ENCODE results near the gene GH1.
"Not testable (repeated sequence)": the region's sequence is repeated elsewhere in the genome, so short reads cannot be mapped to it uniquely, and the experiment has no call there.

GH1 gene

GRCh38 chr17:63928172-63928666 is 9.6 kb upstream of the GH1 start:
- peaks cover 0 to 27% (median 25%) of the 10 kb centered on the region in 4 experiments for H3K4me1 ChIP-seq (ENCODE audit: control extremely low read depth in 1 of 4, control insufficient read depth in 4 of 4, insufficient read depth in 4 of 4, low read length in 3 of 4)
- no peak overlapping the region for H3K27ac ChIP-seq (ENCODE audit: insufficient read depth in 1 of 2, low read depth in 1 of 2, low read length in 2 of 2, poor library complexity in 1 of 2, severe bottlenecking in 2 of 2)
- no peak overlapping the region for H3K4me3 ChIP-seq (ENCODE audit: control insufficient read depth in 1 of 7, extremely low read depth in 1 of 7, insufficient read depth in 4 of 7, low read depth in 2 of 7, low read length in 6 of 7)
- DNase-seq = no peak
- no peaks in the 10 kb centered on the region for H3K9me3 ChIP-seq (ENCODE audit: control extremely low read depth in 1 of 5, control insufficient read depth in 4 of 5, insufficient read depth in 2 of 5, low read depth in 1 of 5, low read length in 4 of 5)
- H3K27me3 ChIP-seq (replicated peaks in 2 of 5; ENCODE audit: control insufficient read depth in 4 of 5, insufficient read depth in 5 of 5, low read length in 4 of 5) = no peaks in the 10 kb centered on the region
- 82% methylated on average over 8 of the region's 10 CpGs for whole genome bisulfite sequencing (ENCODE audit: insufficient coverage)
- peaks cover 2 to 28% (median 13%) of the 10 kb centered on the region in 4 experiments for H3K36me3 ChIP-seq (ENCODE audit: control insufficient read depth in 4 of 4, insufficient read depth in 4 of 4, low read length in 3 of 4)
- ChIA-PET CTCF (interaction anchor here (0.7 to 7.3 kb wide), 8 partner anchors 8 to 205 kb away, joined by 3 to 63 read pairs (median 4); partner anchors contain the start of gene GH1), POLR2A (no interaction called here)

GRCh38 chr17:63927464-63928171 is 9.0 kb upstream of the GH1 start:
- WGBS (ENCODE audit: insufficient coverage) = 82% methylated on average over 7 of the region's 8 CpGs
- no peak for DNase-seq
- ChIA-PET CTCF (interaction anchor here (0.7 to 7.3 kb wide), 8 partner anchors 8 to 206 kb away, joined by 3 to 63 read pairs (median 4); partner anchors contain the start of gene GH1), POLR2A (no interaction called here)
- H3K4me3 ChIP-seq (ENCODE audit: control insufficient read depth in 1 of 7, extremely low read depth in 1 of 7, insufficient read depth in 4 of 7, low read depth in 2 of 7, low read length in 6 of 7) = no peak overlapping the region
- peaks cover 2 to 28% (median 13%) of the 10 kb centered on the region in 4 experiments for H3K36me3 ChIP-seq (ENCODE audit: control insufficient read depth in 4 of 4, insufficient read depth in 4 of 4, low read length in 3 of 4)
- peaks cover 0 to 21% (median 20%) of the 10 kb centered on the region in 4 experiments for H3K4me1 ChIP-seq (ENCODE audit: control extremely low read depth in 1 of 4, control insufficient read depth in 4 of 4, insufficient read depth in 4 of 4, low read length in 3 of 4)
- no peak overlapping the region for H3K27ac ChIP-seq (ENCODE audit: insufficient read depth in 1 of 2, low read depth in 1 of 2, low read length in 2 of 2, poor library complexity in 1 of 2, severe bottlenecking in 2 of 2)
- no peaks in the 10 kb centered on the region for H3K9me3 ChIP-seq (ENCODE audit: control extremely low read depth in 1 of 5, control insufficient read depth in 4 of 5, insufficient read depth in 2 of 5, low read depth in 1 of 5, low read length in 4 of 5)
- no peaks in the 10 kb centered on the region for H3K27me3 ChIP-seq (replicated peaks in 2 of 5; ENCODE audit: control insufficient read depth in 4 of 5, insufficient read depth in 5 of 5, low read length in 4 of 5)

GRCh38 chr17:63926164-63926563 is 7.5 kb upstream of the GH1 start:
- CTCF ChIA-PET = interaction anchor here (1.8 kb wide), 1 partner anchor 64 kb away, joined by 8 read pairs; no protein-coding TSS in a partner anchor
- DNase-seq = no peak
- no peak overlapping the region for H3K27ac ChIP-seq (ENCODE audit: insufficient read depth in 1 of 2, low read depth in 1 of 2, low read length in 2 of 2, poor library complexity in 1 of 2, severe bottlenecking in 2 of 2)
- no peaks in the 10 kb centered on the region for H3K27me3 ChIP-seq (replicated peaks in 2 of 5; ENCODE audit: control insufficient read depth in 4 of 5, insufficient read depth in 5 of 5, low read length in 4 of 5)
- 100% methylated on average over 1 of the region's 2 CpGs for WGBS (ENCODE audit: insufficient coverage)
- POLR2A ChIA-PET = no interaction called here
- peaks cover 0 to 7% (median 5%) of the 10 kb centered on the region in 4 experiments for H3K4me1 ChIP-seq (ENCODE audit: control extremely low read depth in 1 of 4, control insufficient read depth in 4 of 4, insufficient read depth in 4 of 4, low read length in 3 of 4)
- no peak overlapping the region for H3K4me3 ChIP-seq (ENCODE audit: control insufficient read depth in 1 of 7, extremely low read depth in 1 of 7, insufficient read depth in 4 of 7, low read depth in 2 of 7, low read length in 6 of 7)
- peaks cover 2 to 28% (median 13%) of the 10 kb centered on the region in 4 experiments for H3K36me3 ChIP-seq (ENCODE audit: control insufficient read depth in 4 of 4, insufficient read depth in 4 of 4, low read length in 3 of 4)
- H3K9me3 ChIP-seq (ENCODE audit: control extremely low read depth in 1 of 5, control insufficient read depth in 4 of 5, insufficient read depth in 2 of 5, low read depth in 1 of 5, low read length in 4 of 5) = no peaks in the 10 kb centered on the region

- Histone ChIP-seq H3K4me3 (ENCODE audit: control insufficient read depth in 1 of 7, extremely low read depth in 1 of 7, insufficient read depth in 4 of 7, low read depth in 2 of 7, low read length in 6 of 7) (no peak overlapping the region), H3K9me3 (ENCODE audit: control extremely low read depth in 1 of 5, control insufficient read depth in 4 of 5, insufficient read depth in 2 of 5, low read depth in 1 of 5, low read length in 4 of 5) (no peaks in the 10 kb centered on the region), H3K27ac (ENCODE audit: insufficient read depth in 1 of 2, low read depth in 1 of 2, low read length in 2 of 2, poor library complexity in 1 of 2, severe bottlenecking in 2 of 2) (no peak overlapping the region), H3K36me3 (ENCODE audit: control insufficient read depth in 4 of 4, insufficient read depth in 4 of 4, low read length in 3 of 4) (peaks cover 2 to 28% (median 13%) of the 10 kb centered on the region in 4 experiments), H3K4me1 (ENCODE audit: control extremely low read depth in 1 of 4, control insufficient read depth in 4 of 4, insufficient read depth in 4 of 4, low read length in 3 of 4) (peaks cover 0 to 2% (median under 1%) of the 10 kb centered on the region in 4 experiments), H3K27me3 (replicated peaks in 2 of 5; ENCODE audit: control insufficient read depth in 4 of 5, insufficient read depth in 5 of 5, low read length in 4 of 5) (no peaks in the 10 kb centered on the region)
- WGBS (ENCODE audit: insufficient coverage) = 38% methylated on average over 2 of the region's 5 CpGs
- DNase-seq = peak in 2 of 3 donors; percentile 24 to 30
- CTCF ChIA-PET = interaction anchor here (1.8 to 2.0 kb wide), 2 partner anchors 65 to 103 kb away, joined by 5 to 8 read pairs; no protein-coding TSS in a partner anchor
- POLR2A ChIA-PET = no interaction called here
Observed at GRCh38 chr17:63925615-63926014, 7.0 kb upstream of the GH1 start.

GRCh38 chr17:63922402-63922801 is 3.8 kb upstream of the GH1 start:
- WGBS (ENCODE audit: insufficient coverage) = 84% methylated on average over 5 of the region's 9 CpGs
- H3K36me3 ChIP-seq (ENCODE audit: control insufficient read depth in 4 of 4, insufficient read depth in 4 of 4, low read length in 3 of 4); H3K4me3 ChIP-seq (ENCODE audit: control insufficient read depth in 1 of 7, extremely low read depth in 1 of 7, insufficient read depth in 4 of 7, low read depth in 2 of 7, low read length in 6 of 7); H3K27me3 ChIP-seq (replicated peaks in 2 of 5; ENCODE audit: control insufficient read depth in 4 of 5, insufficient read depth in 5 of 5, low read length in 4 of 5); POLR2A ChIA-PET; H3K4me1 ChIP-seq (ENCODE audit: control extremely low read depth in 1 of 4, control insufficient read depth in 4 of 4, insufficient read depth in 4 of 4, low read length in 3 of 4); DNase-seq; H3K9me3 ChIP-seq (ENCODE audit: control extremely low read depth in 1 of 5, control insufficient read depth in 4 of 5, insufficient read depth in 2 of 5, low read depth in 1 of 5, low read length in 4 of 5); H3K27ac ChIP-seq (ENCODE audit: insufficient read depth in 1 of 2, low read depth in 1 of 2, low read length in 2 of 2, poor library complexity in 1 of 2, severe bottlenecking in 2 of 2): not testable (repeated sequence)
- CTCF ChIA-PET = interaction anchor here (1.0 to 5.8 kb wide), 7 partner anchors 9 to 102 kb away, joined by 3 to 63 read pairs (median 4); partner anchors contain the start of genes CD79B, CSHL1 and ICAM2

- H3K4me1 ChIP-seq (ENCODE audit: control extremely low read depth in 1 of 4, control insufficient read depth in 4 of 4, insufficient read depth in 4 of 4, low read length in 3 of 4); H3K9me3 ChIP-seq (ENCODE audit: control extremely low read depth in 1 of 5, control insufficient read depth in 4 of 5, insufficient read depth in 2 of 5, low read depth in 1 of 5, low read length in 4 of 5); DNase-seq; H3K27me3 ChIP-seq (replicated peaks in 2 of 5; ENCODE audit: control insufficient read depth in 4 of 5, insufficient read depth in 5 of 5, low read length in 4 of 5); POLR2A ChIA-PET; H3K27ac ChIP-seq (ENCODE audit: insufficient read depth in 1 of 2, low read depth in 1 of 2, low read length in 2 of 2, poor library complexity in 1 of 2, severe bottlenecking in 2 of 2); H3K36me3 ChIP-seq (ENCODE audit: control insufficient read depth in 4 of 4, insufficient read depth in 4 of 4, low read length in 3 of 4); H3K4me3 ChIP-seq (ENCODE audit: control insufficient read depth in 1 of 7, extremely low read depth in 1 of 7, insufficient read depth in 4 of 7, low read depth in 2 of 7, low read length in 6 of 7): not testable (repeated sequence)
- 100% methylated on average over 3 of the region's 5 CpGs for WGBS (ENCODE audit: insufficient coverage)
- CTCF ChIA-PET = interaction anchor here (0.8 to 5.8 kb wide), 16 partner anchors 10 to 212 kb away, joined by 3 to 100 read pairs (median 10); partner anchors contain the start of genes CD79B and ERN1
Observed at GRCh38 chr17:63920779-63921178, 2.1 kb upstream of the GH1 start.

- DNase-seq; H3K4me1 ChIP-seq (ENCODE audit: control extremely low read depth in 1 of 4, control insufficient read depth in 4 of 4, insufficient read depth in 4 of 4, low read length in 3 of 4); H3K27ac ChIP-seq (ENCODE audit: insufficient read depth in 1 of 2, low read depth in 1 of 2, low read length in 2 of 2, poor library complexity in 1 of 2, severe bottlenecking in 2 of 2); H3K36me3 ChIP-seq (ENCODE audit: control insufficient read depth in 4 of 4, insufficient read depth in 4 of 4, low read length in 3 of 4); H3K9me3 ChIP-seq (ENCODE audit: control extremely low read depth in 1 of 5, control insufficient read depth in 4 of 5, insufficient read depth in 2 of 5, low read depth in 1 of 5, low read length in 4 of 5); H3K27me3 ChIP-seq (replicated peaks in 2 of 5; ENCODE audit: control insufficient read depth in 4 of 5, insufficient read depth in 5 of 5, low read length in 4 of 5); H3K4me3 ChIP-seq (ENCODE audit: control insufficient read depth in 1 of 7, extremely low read depth in 1 of 7, insufficient read depth in 4 of 7, low read depth in 2 of 7, low read length in 6 of 7): not testable (repeated sequence)
- CTCF ChIA-PET = interaction anchor here (0.8 to 5.8 kb wide), 30 partner anchors 11 to 213 kb away, joined by 3 to 100 read pairs (median 6); partner anchors contain the start of genes CD79B and ERN1
- WGBS (ENCODE audit: insufficient coverage) = 91% methylated on average over 3 of the region's 6 CpGs
- POLR2A ChIA-PET = interaction anchor here (0.6 kb wide), 1 partner anchor 12 kb away, joined by 3 read pairs; the partner anchor contains the start of gene CD79B
Observed at GRCh38 chr17:63920050-63920449, 1.4 kb upstream of the GH1 start.

All from common myeloid progenitor, CD34-positive (primary cell).